Epithelial cell of prostate (primary cell): ENCODE measurements around the gene RSU1.
"Not testable (repeated sequence)": the region's sequence is repeated elsewhere in the genome, so short reads cannot be mapped to it uniquely, and the experiment has no call there.

Source experiments
- DNase-seq: peaks from one replicate; pipeline ENCODE4 v3.0.0-alpha.2; 2011; ENCODE audit warnings: low read depth, low spot score
- H3K27ac ChIP-seq: fragments of 450-650 bp; 2 replicates; pipeline ENCODE4 v1.5.1; 2017; ENCODE audit warnings: mild to moderate bottlenecking

Gene RSU1

GRCh38 chr10:16817125-16818019, at the start of gene RSU1:
Gene RSU1, minus strand, starts transcription at chr10:16817424. Its CDS starts 343 bp downstream, at chr10:16817081.
- H3K27ac ChIP-seq, result peak within 1 kb of the TSS; percentile 85
- peak; percentile 96 for DNase-seq

DNA sequence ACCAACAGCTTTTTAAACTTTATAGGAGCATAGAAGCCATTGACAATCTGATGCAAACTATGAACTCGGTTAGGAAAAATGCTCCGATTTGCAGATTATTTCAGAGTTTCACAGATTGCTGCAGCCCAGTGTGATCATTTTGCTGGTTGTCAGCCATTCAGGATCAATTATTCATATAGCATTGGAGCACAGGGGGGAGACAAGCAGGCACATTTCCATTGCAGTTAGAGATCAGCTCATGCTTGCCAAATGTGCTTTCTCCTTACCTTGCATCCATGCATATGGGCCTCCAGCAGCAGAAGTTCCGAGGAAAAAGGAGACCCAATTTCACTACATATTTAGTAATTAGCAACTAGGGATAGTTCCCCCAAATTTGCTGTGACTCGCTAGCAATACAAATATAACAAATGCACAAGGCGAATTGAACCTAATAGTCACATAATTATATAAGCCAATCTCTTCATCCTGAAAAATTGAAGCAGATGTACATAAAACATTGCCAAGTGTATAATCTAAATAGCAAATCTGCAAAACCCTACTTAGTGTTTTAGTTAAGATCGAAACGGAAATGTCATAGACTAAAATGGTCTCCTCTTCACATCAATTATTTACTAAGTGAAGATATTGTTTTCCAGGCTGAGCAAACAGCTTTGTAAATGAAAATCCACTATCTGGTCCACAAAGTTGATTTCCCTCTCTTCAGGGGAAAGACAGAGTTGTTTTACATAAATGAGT, 49.5 kb upstream of the RSU1 start:
- H3K27ac ChIP-seq, result no peak overlapping the region

DNA sequence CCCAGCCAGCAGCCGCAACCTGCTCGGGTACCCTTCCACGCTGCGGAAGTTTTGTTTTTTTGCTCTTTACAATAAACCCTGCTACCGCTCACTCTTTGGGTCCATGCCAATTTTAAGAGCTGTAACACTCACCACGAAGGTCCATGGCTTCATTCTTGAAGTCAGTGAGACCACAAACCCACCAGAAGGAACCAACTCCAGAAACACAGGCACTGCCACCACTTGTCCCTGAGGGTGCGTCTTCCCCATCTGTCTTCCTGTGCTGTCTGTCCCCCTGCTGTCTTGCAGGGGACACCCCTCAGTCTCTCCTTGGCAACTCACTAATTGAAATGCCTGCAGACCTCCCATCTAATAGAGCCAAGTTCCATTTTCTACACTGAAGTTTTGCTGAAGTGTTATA, 48.5 kb upstream of the RSU1 start:
- DNase-seq, result no peak

More for the DNA sequence above, 49.5 kb upstream of the RSU1 start:
- DNase-seq, result no peak

DNA sequence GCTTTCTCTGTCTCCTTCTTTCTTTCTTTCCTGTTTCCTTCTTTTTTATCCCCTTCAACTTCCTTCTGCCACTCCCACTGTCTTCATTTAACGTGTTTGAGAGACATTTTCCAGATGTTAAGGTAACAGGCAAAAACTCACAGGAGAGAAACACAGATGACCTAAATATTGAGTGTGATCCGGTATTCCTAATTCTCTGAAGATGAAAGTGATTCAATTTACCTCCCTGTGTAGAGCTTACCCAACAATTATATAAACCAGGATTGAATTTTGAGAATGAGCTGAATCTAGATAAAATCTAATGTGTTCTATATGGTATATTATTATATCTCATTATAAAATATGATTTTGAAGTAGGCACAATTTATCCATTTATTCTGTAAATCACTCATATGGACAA, 46.5 kb upstream of the RSU1 start:
- no peak for DNase-seq

More for the DNA sequence above, 48.5 kb upstream of the RSU1 start:
- H3K27ac ChIP-seq, result no peak overlapping the region

DNA sequence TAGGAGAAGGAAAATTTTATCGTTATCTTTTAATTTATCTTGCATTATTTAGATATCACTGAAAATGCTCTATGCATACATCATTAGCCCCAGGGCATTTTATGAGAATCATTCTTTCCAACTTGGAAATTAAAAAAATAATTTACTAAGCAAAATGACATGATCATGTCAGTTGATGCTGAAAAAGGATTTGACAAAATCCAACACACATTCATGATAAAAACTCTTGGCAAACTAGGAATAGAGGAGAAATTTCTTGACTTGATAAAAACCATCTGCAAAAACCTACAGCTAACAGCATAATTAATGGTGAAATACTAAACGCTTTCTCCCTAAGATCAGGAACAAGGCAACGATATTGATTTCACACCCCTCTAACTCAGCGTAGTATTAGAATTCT, 40.2 kb upstream of the RSU1 start:
- no peak overlapping the region for H3K27ac ChIP-seq
- DNase-seq, result no peak

More for the DNA sequence above, 46.5 kb upstream of the RSU1 start:
- no peak overlapping the region for H3K27ac ChIP-seq

DNA sequence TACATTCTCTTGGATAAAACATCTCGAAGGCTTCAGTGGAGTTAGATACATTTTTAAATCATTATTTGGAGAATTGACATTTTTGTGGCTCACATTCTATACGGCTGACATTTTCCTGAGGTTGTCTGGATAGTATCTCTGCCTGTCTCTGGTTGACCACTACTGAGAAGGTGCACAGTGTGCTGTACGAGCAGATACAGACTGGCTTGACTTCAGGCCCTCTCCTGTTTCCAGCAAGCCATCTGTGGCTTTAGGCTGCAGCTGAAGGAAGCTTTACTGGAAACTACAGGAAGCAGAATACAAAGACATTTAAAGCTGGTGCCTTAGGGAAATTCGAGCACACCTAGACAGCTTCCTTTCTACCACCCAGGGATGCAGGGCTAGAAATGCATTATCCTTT, 39.3 kb upstream of the RSU1 start:
- H3K27ac ChIP-seq, result no peak overlapping the region

GRCh38 chr10:16856092-16856491, 38.9 kb upstream of the RSU1 start:
- no peak for DNase-seq
- H3K27ac ChIP-seq, result no peak overlapping the region

More for the DNA sequence above, 39.3 kb upstream of the RSU1 start:
- no peak for DNase-seq

GRCh38 chr10:16854623-16855022, 37.4 kb upstream of the RSU1 start:
- peak; percentile 64 for DNase-seq
- no peak overlapping the region for H3K27ac ChIP-seq

DNA sequence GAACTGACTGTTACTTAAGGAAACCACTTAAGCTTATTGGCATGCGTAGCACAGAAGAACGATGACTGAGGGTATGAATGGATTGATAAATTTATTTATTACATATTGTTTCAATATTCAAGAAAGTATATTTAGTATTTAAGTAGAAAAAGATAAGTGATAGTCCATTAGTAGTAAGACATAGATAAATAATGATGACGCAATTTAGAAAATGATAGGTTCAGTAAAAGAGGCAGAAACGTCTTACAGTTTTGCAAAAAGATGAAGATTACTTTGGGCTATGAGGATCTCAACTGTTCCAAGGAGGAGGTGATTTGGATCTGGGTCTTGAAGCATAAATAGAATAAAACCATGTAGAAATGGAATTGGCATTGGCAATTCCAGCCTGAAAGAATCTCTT, 36.6 kb upstream of the RSU1 start:
- H3K27ac ChIP-seq, result no peak overlapping the region
- no peak for DNase-seq

GRCh38 chr10:16853201-16853600, 36.0 kb upstream of the RSU1 start:
- DNase-seq, result no peak
- no peak overlapping the region for H3K27ac ChIP-seq

DNA sequence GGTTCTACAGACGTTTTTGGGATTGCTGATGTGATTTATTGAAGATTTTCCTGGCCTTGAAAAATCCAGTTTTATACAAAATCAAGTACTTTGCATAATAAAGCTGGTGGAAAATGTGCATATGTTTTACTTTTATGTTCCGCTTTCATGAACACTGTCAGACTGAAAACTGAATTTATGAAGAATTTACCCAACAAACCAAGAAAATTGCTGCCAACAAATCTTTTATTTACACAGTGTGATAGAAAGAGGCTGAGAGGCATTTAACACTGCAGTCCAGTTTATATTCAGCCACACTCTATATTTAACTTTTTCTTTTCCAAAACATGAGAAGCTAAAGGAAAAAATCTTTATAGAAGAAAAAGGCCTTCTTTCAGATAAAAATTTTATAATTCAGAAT, 35.4 kb upstream of the RSU1 start:
- no peak overlapping the region for H3K27ac ChIP-seq
- no peak for DNase-seq

DNA sequence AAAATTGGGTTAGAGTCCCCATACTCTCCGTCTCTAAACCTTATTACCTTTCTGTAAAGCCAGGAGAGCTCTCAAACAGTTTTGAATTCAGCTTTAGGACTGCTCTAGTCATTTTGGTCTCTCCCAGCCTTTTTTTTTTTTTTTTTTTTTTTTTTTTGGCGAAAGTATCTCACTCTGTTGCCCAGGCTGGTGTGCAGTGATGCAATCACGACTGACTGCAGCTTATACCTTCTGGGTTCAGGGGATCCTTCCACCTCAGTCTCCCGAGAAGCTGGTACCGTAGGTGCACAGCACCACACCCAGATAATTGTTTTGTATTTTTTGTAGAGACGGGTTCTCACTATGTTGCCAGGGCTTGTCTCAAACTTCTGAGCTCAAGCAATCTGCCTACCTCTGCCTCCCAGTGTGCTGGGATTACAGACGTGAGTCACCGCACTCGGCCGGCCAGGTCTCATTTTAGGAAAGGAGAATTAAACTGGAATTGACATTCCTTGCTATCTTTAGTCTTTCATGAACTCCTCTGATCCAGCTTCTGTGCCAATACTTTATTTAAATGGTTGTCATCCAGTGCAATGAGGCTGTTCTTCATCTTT, 31.4 kb upstream of the RSU1 start:
- no peak overlapping the region for H3K27ac ChIP-seq
- no peak for DNase-seq

GRCh38 chr10:16847644-16848043, 30.4 kb upstream of the RSU1 start:
- H3K27ac ChIP-seq, result no peak overlapping the region
- no peak for DNase-seq

- H3K27ac ChIP-seq, result no peak overlapping the region
- DNase-seq, result no peak
Measured at GRCh38 chr10:16845248-16845647, 28.0 kb upstream of the RSU1 start.

DNA sequence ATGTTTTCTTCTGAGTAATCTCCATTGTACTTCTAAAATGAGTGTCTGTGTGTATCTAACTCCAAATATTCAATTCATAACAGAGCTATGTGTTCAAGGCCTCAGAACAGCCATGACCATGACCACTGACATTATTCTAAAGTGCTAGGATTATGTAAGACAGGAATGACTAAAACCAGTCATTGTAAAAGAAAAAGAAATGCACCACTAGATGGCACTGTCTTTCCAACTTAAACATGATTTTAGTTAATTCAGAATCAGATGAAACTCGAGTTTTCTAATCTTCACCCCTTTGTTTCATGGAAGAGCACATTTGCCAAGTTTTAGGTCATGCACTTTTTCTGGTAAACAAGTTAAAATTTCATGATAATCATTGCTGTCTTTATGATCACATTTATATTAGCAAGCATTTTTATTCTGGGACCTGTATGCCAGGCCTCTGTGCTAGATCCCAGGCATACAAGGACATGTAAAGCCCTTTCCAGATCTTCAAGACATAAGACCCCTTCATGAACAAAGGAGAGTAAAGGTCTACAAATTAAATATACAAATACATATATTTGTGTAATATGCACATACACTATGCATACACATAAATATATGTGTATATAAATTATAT, 26.1 kb upstream of the RSU1 start:
- no peak overlapping the region for H3K27ac ChIP-seq
- no peak for DNase-seq

- no peak for DNase-seq
- no peak overlapping the region for H3K27ac ChIP-seq
Measured at GRCh38 chr10:16835228-16835627, 18.0 kb upstream of the RSU1 start.

- peak; percentile 45 for DNase-seq
- H3K27ac ChIP-seq, result peak overlapping the region; percentile 63
Measured at GRCh38 chr10:16832351-16833080, 15.3 kb upstream of the RSU1 start.

DNA sequence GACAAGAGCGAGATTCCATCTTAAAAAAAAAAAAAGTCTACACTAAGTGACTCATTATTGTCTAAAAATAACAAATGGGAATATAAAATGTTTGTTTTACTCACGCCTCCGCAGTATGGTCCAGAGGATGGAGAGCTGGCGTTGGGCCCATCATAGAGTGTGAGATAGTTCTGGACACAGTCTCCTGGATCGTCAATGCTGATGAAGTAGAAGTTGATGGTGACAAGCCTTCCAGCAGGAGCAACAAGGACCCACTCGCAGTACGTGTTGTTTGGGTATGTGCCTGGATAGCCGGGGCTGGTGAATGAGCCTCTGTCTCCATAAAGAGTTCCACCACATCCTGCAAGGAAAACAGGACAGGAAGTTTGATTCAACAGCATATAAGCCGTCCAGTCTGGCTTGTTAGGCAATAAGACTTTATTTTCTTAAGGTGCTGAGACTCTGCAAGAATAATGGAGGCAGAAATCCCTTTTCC, 11.5 kb upstream of the RSU1 start:
- H3K27ac ChIP-seq, result peak overlapping the region; percentile 18
- no peak for DNase-seq

DNA sequence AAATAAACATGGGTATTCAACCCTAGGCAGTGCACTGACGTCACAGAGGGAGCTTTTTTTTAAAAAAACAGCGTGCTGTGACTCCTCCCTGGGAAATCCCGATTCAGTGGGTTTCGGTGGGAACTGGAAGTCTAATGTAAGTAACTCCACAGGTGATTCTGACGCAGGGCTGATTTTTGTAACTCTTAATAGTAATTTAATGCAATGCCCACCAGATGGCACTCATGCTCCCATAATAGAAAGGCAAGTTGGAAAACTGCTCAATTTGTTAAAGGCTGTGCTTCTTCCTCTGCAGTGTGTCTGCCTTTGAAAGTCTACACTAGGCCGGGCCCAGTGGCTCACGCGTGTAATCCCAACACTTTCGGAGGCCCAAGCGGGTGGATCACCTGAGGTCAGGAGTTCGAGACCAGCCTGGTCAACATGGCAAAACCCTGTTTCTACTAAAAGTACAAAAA, 10.9 kb upstream of the RSU1 start:
- DNase-seq, result no peak

DNA sequence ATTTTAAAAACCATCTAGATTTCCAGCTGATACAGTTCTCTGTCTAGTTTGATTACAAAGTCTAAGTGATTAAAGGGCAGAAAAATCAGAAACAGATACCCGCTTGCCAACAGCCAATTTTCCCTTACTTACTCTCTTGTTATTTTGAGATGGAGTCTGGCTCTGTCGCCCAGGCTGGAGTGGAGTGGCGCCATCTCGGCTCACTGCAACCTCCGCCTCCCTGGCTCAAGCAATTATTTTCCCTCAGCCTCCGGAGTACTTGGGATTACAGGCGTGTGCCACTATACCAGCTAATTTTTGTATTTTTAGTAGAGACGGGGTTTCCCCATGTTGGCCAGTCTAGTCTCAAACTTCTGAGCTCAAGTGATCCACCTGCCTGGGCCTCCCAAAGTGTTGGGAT, 10.2 kb upstream of the RSU1 start:
- H3K27ac ChIP-seq, DNase-seq: not testable (repeated sequence)

More for the DNA sequence above, 10.9 kb upstream of the RSU1 start:
- peak overlapping the region; percentile 18 for H3K27ac ChIP-seq
